HG03442 (cell line): Measurements from ENCODE around the gene TEP1.
"Not testable (repeated sequence)": the region's sequence is repeated elsewhere in the genome, so short reads cannot be mapped to it uniquely, and the experiment has no call there.

Experiments
- ATAC-seq: cut with Tn5 transposase; IDR thresholded peaks from one replicate; pipeline ENCODE4 v1.9.1; 2021; ENCODE audit warnings: mild to moderate bottlenecking, moderate library complexity; ENCODE audit not compliant: unreplicated experiment

TEP1 gene

GRCh38 chr14:20343862-20344220 is 69.5 kb downstream of the TEP1 start:
- ATAC-seq = no peak

- ATAC-seq = peak; percentile 94
These were observed 70.0 kb downstream of the TEP1 start, which contains the start of gene PARP2 for GRCh38 chr14:20343092-20343861. Gene PARP2 (plus strand): TSS chr14:20343635. CDS start chr14:20343642, 7 bp downstream.

GRCh38 chr14:20341646-20342045 is 71.7 kb downstream of the TEP1 start:
- ATAC-seq = no peak

GRCh38 chr14:20341032-20341431 is 72.3 kb downstream of the TEP1 start:
- not testable (repeated sequence) for ATAC-seq

- ATAC-seq = no peak
These were observed 79.3 kb downstream of the TEP1 start for GRCh38 chr14:20334017-20334416.

- no peak for ATAC-seq
These were observed 79.8 kb downstream of the TEP1 start for GRCh38 chr14:20333494-20333841.

GRCh38 chr14:20332788-20333493 is 80.4 kb downstream of the TEP1 start, which contains the start of gene CCNB1IP1:
Gene CCNB1IP1 (minus strand): TSS chr14:20333279. CDS start chr14:20316523, 16,756 bp downstream.
- ATAC-seq = peak; percentile 99

- no peak for ATAC-seq
These were observed 80.9 kb downstream of the TEP1 start for GRCh38 chr14:20332431-20332787.

- no peak for ATAC-seq
These were observed 82.2 kb downstream of the TEP1 start for GRCh38 chr14:20331053-20331613.

GRCh38 chr14:20329355-20329754 is 83.9 kb downstream of the TEP1 start:
- no peak for ATAC-seq

GRCh38 chr14:20328705-20329104 is 84.6 kb downstream of the TEP1 start:
- no peak for ATAC-seq

- peak; percentile 64 for ATAC-seq
These were observed 86.1 kb downstream of the TEP1 start for GRCh38 chr14:20327005-20327869.

- ATAC-seq = no peak
These were observed 95.6 kb downstream of the TEP1 start for GRCh38 chr14:20317720-20318119.
